ENCODE data around the gene NOS3.

Gene NOS3

GRCh38 chr7:150992051-150992640 lies 1.3 kb downstream of the NOS3 start:
- DNase-seq, result no peak
- Histone ChIP-seq H4K20me1 (ENCODE audit: insufficient read depth, low read length) (peaks cover 9% of the 10 kb centered on the region), H3K36me3 (ENCODE audit: insufficient read depth, low read length) (no peaks in the 10 kb centered on the region), H3K27me3 (ENCODE audit: insufficient read depth, low read length, poor library complexity) (peaks cover 13% of the 10 kb centered on the region), H3K9me3 (ENCODE audit: insufficient read depth, low read length, severe bottlenecking) (no peaks in the 10 kb centered on the region), H3K4me1 (ENCODE audit: insufficient read depth, low read length) (peaks cover 11% of the 10 kb centered on the region), H3K4me2 (ENCODE audit: insufficient read depth, low read length) (no peak overlapping the region), H3K27ac (ENCODE audit: low read length) (no peak overlapping the region), H3K9ac (ENCODE audit: low read depth, low read length) (no peak overlapping the region), H2AFZ (ENCODE audit: low read depth, low read length) (no peak overlapping the region), H3K79me2 (ENCODE audit: insufficient read depth, low read length) (no peaks in the 10 kb centered on the region), H3K4me3 (ENCODE audit: low read depth in 1 of 2, low read length in 2 of 2) (no peak overlapping the region)
- TF ChIP-seq EZH2 (IDR thresholded peaks at IDR 0.05; ENCODE audit: borderline replicate concordance, low read depth, low read length, severe bottlenecking) (no peak), CTCF (IDR thresholded peaks at IDR 0.05; ENCODE audit: borderline replicate concordance, extremely low read depth, low read length, poor library complexity, severe bottlenecking) (no peak)
- ATAC-seq (ENCODE audit: insufficient read depth, low read depth), result no peak

DNA sequence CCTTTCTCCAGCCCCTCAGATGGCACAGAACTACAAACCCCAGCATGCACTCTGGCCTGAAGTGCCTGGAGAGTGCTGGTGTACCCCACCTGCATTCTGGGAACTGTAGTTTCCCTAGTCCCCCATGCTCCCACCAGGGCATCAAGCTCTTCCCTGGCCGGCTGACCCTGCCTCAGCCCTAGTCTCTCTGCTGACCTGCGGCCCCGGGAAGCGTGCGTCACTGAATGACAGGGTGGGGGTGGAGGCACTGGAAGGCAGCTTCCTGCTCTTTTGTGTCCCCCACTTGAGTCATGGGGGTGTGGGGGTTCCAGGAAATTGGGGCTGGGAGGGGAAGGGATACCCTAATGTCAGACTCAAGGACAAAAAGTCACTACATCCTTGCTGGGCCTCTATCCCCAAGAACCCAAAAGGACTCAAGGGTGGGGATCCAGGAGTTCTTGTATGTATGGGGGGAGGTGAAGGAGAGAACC lies 2.1 kb downstream of the NOS3 start:
- peak; percentile 40 for DNase-seq
- H3K36me3 ChIP-seq (ENCODE audit: insufficient read depth, low read length), result no peaks in the 10 kb centered on the region
- no peak overlapping the region for H3K27ac ChIP-seq (ENCODE audit: low read length)
- ATAC-seq (ENCODE audit: insufficient read depth, low read depth), result peak; percentile 72
- H4K20me1 ChIP-seq (ENCODE audit: insufficient read depth, low read length), result peaks cover 9% of the 10 kb centered on the region
- H2AFZ ChIP-seq (ENCODE audit: low read depth, low read length), result no peak overlapping the region
- H3K9ac ChIP-seq (ENCODE audit: low read depth, low read length), result no peak overlapping the region
- H3K4me1 ChIP-seq (ENCODE audit: insufficient read depth, low read length), result peaks cover 10% of the 10 kb centered on the region
- H3K4me2 ChIP-seq (ENCODE audit: insufficient read depth, low read length), result no peak overlapping the region
- no peaks in the 10 kb centered on the region for H3K79me2 ChIP-seq (ENCODE audit: insufficient read depth, low read length)
- no peak overlapping the region for H3K4me3 ChIP-seq (ENCODE audit: low read depth in 1 of 2, low read length in 2 of 2)
- TF ChIP-seq CTCF (IDR thresholded peaks at IDR 0.05; ENCODE audit: borderline replicate concordance, extremely low read depth, low read length, poor library complexity, severe bottlenecking) (no peak), EZH2 (IDR thresholded peaks at IDR 0.05; ENCODE audit: borderline replicate concordance, low read depth, low read length, severe bottlenecking) (no peak)
- H3K27me3 ChIP-seq (ENCODE audit: insufficient read depth, low read length, poor library complexity), result peaks cover 13% of the 10 kb centered on the region
- no peaks in the 10 kb centered on the region for H3K9me3 ChIP-seq (ENCODE audit: insufficient read depth, low read length, severe bottlenecking)

DNA sequence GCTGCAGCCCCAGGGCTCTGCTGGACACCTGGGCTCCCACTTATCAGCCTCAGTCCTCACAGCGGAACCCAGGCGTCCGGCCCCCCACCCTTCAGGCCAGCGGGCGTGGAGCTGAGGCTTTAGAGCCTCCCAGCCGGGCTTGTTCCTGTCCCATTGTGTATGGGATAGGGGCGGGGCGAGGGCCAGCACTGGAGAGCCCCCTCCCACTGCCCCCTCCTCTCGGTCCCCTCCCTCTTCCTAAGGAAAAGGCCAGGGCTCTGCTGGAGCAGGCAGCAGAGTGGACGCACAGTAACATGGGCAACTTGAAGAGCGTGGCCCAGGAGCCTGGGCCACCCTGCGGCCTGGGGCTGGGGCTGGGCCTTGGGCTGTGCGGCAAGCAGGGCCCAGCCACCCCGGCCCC lies 2.7 kb downstream of the NOS3 start:
- Histone ChIP-seq H3K9ac (ENCODE audit: low read depth, low read length) (no peak overlapping the region), H3K27me3 (ENCODE audit: insufficient read depth, low read length, poor library complexity) (peaks cover 13% of the 10 kb centered on the region), H3K4me2 (ENCODE audit: insufficient read depth, low read length) (no peak overlapping the region), H3K9me3 (ENCODE audit: insufficient read depth, low read length, severe bottlenecking) (no peaks in the 10 kb centered on the region), H3K4me1 (ENCODE audit: insufficient read depth, low read length) (peaks cover 4% of the 10 kb centered on the region), H3K4me3 (ENCODE audit: low read depth in 1 of 2, low read length in 2 of 2) (no peak overlapping the region), H3K27ac (ENCODE audit: low read length) (no peak overlapping the region), H3K79me2 (ENCODE audit: insufficient read depth, low read length) (no peaks in the 10 kb centered on the region), H4K20me1 (ENCODE audit: insufficient read depth, low read length) (peaks cover 5% of the 10 kb centered on the region), H2AFZ (ENCODE audit: low read depth, low read length) (no peak overlapping the region), H3K36me3 (ENCODE audit: insufficient read depth, low read length) (no peaks in the 10 kb centered on the region)
- TF ChIP-seq CTCF (IDR thresholded peaks at IDR 0.05; ENCODE audit: borderline replicate concordance, extremely low read depth, low read length, poor library complexity, severe bottlenecking) (no peak), EZH2 (IDR thresholded peaks at IDR 0.05; ENCODE audit: borderline replicate concordance, low read depth, low read length, severe bottlenecking) (no peak)
- ATAC-seq (ENCODE audit: insufficient read depth, low read depth) (no peak), DNase-seq (no peak)

All from DND-41 (cell line).